SK-N-SH (cell line): Measurements from ENCODE around the gene PPP1R3A. TPM values are rescaled to one million over a fixed set of nuclear protein-coding genes. Genes with fewer than 3 reads are reported as not detected.

Source experiments
- CTCF ChIA-PET: fragments of 300-600, 350-600 bp; formaldehyde crosslinking; extraction: SDS; loops from one replicate; lab custom pipeline; 2021; lab: Yijun Ruan, JAX
- POLR2A ChIA-PET: fragments of 350-600 bp; sonication (Branson Sonifier 250); formaldehyde crosslinking; extraction: SDS; loops from one replicate; lab custom pipeline; 2020; ENCODE audit warnings: antibody characterized with exemption, inconsistent platforms; lab: Yijun Ruan, JAX
- DNase-seq: peaks from one replicate; pipeline ENCODE4 v3.0.0; 2012
- H2AFZ ChIP-seq: fragments of 200-600 bp; sonication (generic); 2 replicates; pipeline ENCODE4 v1.8.1; 2016; ENCODE audit warnings: antibody characterized with exemption, mild to moderate bottlenecking, low read depth
- H3F3A ChIP-seq: fragments of 200-600 bp; sonication (generic); replicated peaks from 2 replicates; pipeline ENCODE3; 2016; ENCODE audit warnings: antibody characterized with exemption, mild to moderate bottlenecking; ENCODE audit not compliant: insufficient read depth
- H3K27ac ChIP-seq, 2 experiments: fragments of 200-500 bp in 1 of 2; fragments of 200-600 bp in 1 of 2; sonication (Bioruptor generic) in 1 of 2; sonication (generic), shearing (Covaris generic) in 1 of 2; 2 replicates each; pipeline versions ENCODE4 v1.5.1 to v1.6.1; 2014 to 2016; ENCODE audit warnings: low read depth in 2 of 2, inconsistent platforms in 1 of 2, low read length in 1 of 2, mild to moderate bottlenecking in 1 of 2, mixed read lengths in 1 of 2
- H3K27me3 ChIP-seq: fragments of 200-600 bp; sonication (generic), shearing (Covaris generic); 2 replicates; pipeline ENCODE4 v1.6.1; 2016; ENCODE audit warnings: mixed run types; ENCODE audit not compliant: insufficient read depth
- H3K36me3 ChIP-seq, 2 experiments: fragments of 200-500 bp in 1 of 2; fragments of 200-600 bp in 1 of 2; sonication (Bioruptor generic) in 1 of 2; sonication (generic) in 1 of 2; replicated peaks in 1 of 2; 2 replicates each; pipeline versions ENCODE3 to v1.5.1; 2014 to 2016; ENCODE audit warnings: low read length in 1 of 2, mild to moderate bottlenecking in 1 of 2; ENCODE audit not compliant: insufficient read depth in 2 of 2, control insufficient read depth in 1 of 2
- H3K4me1 ChIP-seq, 2 experiments: fragments of 200-500 bp in 1 of 2; fragments of 200-600 bp in 1 of 2; sonication (Bioruptor generic) in 1 of 2; sonication (generic), shearing (Covaris generic) in 1 of 2; 2 replicates each; pipeline versions ENCODE4 v1.5.1 to v1.6.1; 2014 to 2016; ENCODE audit warnings: low read depth in 1 of 2, low read length in 1 of 2, mixed run types in 1 of 2; ENCODE audit not compliant: insufficient read depth in 2 of 2, control insufficient read depth in 1 of 2
- H3K4me2 ChIP-seq: fragments of 200-600 bp; sonication (generic), shearing (Covaris generic); 2 replicates; pipeline ENCODE4 v1.6.1; 2017; ENCODE audit warnings: mixed run types
- H3K4me3 ChIP-seq, 2 experiments: fragments of 200-500 bp in 1 of 2; fragments of 200-600 bp in 1 of 2; sonication (Bioruptor generic) in 1 of 2; sonication (generic), shearing (Covaris generic) in 1 of 2; 2 replicates each; pipeline versions ENCODE4 v1.5.1 to v1.8.1; 2014 to 2016; ENCODE audit warnings: low read depth in 2 of 2, inconsistent platforms in 1 of 2, low read length in 1 of 2, mild to moderate bottlenecking in 1 of 2, mixed read lengths in 1 of 2, moderate library complexity in 1 of 2
- H3K79me2 ChIP-seq: fragments of 200-600 bp; sonication (generic); 2 replicates; pipeline ENCODE4 v1.8.1; 2017; ENCODE audit warnings: mild to moderate bottlenecking; ENCODE audit not compliant: insufficient read depth
- H3K9ac ChIP-seq: fragments of 200-600 bp; sonication (generic); 2 replicates; pipeline ENCODE4 v1.6.1; 2017; ENCODE audit warnings: mixed run types
- H3K9me2 ChIP-seq: fragments of 200-600 bp; sonication (generic); 2 replicates; pipeline ENCODE4 v1.6.1; 2017; ENCODE audit warnings: mixed run types
- H3K9me3 ChIP-seq: fragments of 200-600 bp; sonication (generic); 2 replicates; pipeline ENCODE4 v1.6.1; 2017; ENCODE audit warnings: mixed run types, mild to moderate bottlenecking, moderate library complexity
- H4K20me1 ChIP-seq: fragments of 200-600 bp; sonication (generic); 2 replicates; pipeline ENCODE4 v1.6.1; 2017; ENCODE audit warnings: mild to moderate bottlenecking, mixed run types; ENCODE audit not compliant: insufficient read depth
- FOSL2 ChIP-seq: IDR thresholded peaks from 2 replicates; pipeline ENCODE4 v1.4.0; 2012; ENCODE audit warnings: low read depth, mild to moderate bottlenecking, moderate library complexity, borderline replicate concordance
- FOXM1 ChIP-seq: IDR thresholded peaks from 2 replicates; pipeline ENCODE4 v1.4.0; 2012; ENCODE audit warnings: low read depth, mild to moderate bottlenecking
- GATA2 ChIP-seq: sonication (generic); formaldehyde crosslinking; IDR thresholded peaks from 2 replicates; pipeline ENCODE4 v1.5.0; 2020; ENCODE audit warnings: mild to moderate bottlenecking, missing genetic modification reagents
- RCOR1 ChIP-seq: fragments of 150-350 bp; IDR thresholded peaks from 2 replicates; pipeline ENCODE4 v1.6.1; 2017; ENCODE audit warnings: antibody characterized with exemption, low read length
- RXRA ChIP-seq: IDR thresholded peaks from 2 replicates; pipeline ENCODE4 v1.4.0; 2012; ENCODE audit warnings: low read depth, mild to moderate bottlenecking, borderline replicate concordance
- YY1 ChIP-seq: IDR thresholded peaks from 2 replicates; pipeline ENCODE4 v1.4.0; 2012; ENCODE audit warnings: low read depth, mild to moderate bottlenecking
- WGBS: methylation state at CpG from one replicate; pipeline ENCODE4 v1.1.6; 2017; ENCODE audit warnings: low lambda C conversion rate; 5-methylcytosine and 5-hydroxymethylcytosine counted together
- polyA plus RNA-seq, 3 experiments: library from polyadenylated mRNA; depleted of rRNA; stranded (reverse); fragments of >200 nt; gene quantifications; 2 replicates each; pipeline ENCODE4 v1.2.3, GENCODE V29; 2012
- TF ChIP-seq, protein P1 (sequence below): fragments of 150-350 bp; IDR thresholded peaks from 2 replicates; pipeline ENCODE4 v1.6.1; 2017; ENCODE audit warnings: antibody characterized with exemption, low read length, low read depth, borderline replicate concordance

The PPP1R3A gene
- polyA plus RNA-seq, 1 of the 3 experiments (the other 2 are of a cell fraction), result not detected

DNA sequence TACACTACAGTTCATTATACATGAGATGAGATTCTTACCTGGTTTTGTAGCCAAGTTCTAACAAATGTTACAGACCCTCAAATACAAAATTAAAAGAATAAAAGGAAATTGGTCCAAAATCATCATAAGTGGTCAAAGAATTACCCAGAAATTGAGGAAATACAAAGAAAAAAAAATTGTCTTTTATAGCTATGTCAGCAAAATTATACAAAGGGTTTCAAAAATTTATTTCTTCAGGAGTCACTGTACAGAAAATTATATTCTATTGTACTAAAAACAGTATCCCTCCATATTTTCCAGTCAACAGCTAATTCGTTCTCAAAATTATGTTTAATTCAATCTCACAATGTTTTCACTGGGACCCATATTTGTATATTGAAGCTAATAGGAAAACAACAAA is 14.3 kb downstream of the PPP1R3A start:
- no peaks in the 10 kb centered on the region for H3K4me1 ChIP-seq
- H4K20me1 ChIP-seq, result no peaks in the 10 kb centered on the region
- no peak overlapping the region for H3K9ac ChIP-seq
- TF ChIP-seq FOXM1, result no peak
- no peak for TF ChIP-seq RXRA
- TF ChIP-seq, protein P1, sequence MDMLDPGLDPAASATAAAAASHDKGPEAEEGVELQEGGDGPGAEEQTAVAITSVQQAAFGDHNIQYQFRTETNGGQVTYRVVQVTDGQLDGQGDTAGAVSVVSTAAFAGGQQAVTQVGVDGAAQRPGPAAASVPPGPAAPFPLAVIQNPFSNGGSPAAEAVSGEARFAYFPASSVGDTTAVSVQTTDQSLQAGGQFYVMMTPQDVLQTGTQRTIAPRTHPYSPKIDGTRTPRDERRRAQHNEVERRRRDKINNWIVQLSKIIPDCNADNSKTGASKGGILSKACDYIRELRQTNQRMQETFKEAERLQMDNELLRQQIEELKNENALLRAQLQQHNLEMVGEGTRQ, result no peak
- TF ChIP-seq RCOR1, result no peak
- H3K27ac ChIP-seq, result no peak overlapping the region
- no peak for DNase-seq
- ChIA-PET CTCF (no interaction called here), POLR2A (no interaction called here)
- no peaks in the 10 kb centered on the region for H3K9me3 ChIP-seq
- H3K9me2 ChIP-seq, result peaks cover 4% of the 10 kb centered on the region; the same call in 1 of the 2 replicates
- no peak overlapping the region for H3K4me3 ChIP-seq
- no peak overlapping the region for H2AFZ ChIP-seq
- 0% methylated on average over 1 of the region's 1 CpG for WGBS
- H3K4me2 ChIP-seq, result no peak overlapping the region
- H3K79me2 ChIP-seq, result no peaks in the 10 kb centered on the region
- H3K27me3 ChIP-seq, result no peaks in the 10 kb centered on the region
- no peaks in the 10 kb centered on the region for H3K36me3 ChIP-seq
- H3F3A ChIP-seq, result no peaks in the 10 kb centered on the region

DNA sequence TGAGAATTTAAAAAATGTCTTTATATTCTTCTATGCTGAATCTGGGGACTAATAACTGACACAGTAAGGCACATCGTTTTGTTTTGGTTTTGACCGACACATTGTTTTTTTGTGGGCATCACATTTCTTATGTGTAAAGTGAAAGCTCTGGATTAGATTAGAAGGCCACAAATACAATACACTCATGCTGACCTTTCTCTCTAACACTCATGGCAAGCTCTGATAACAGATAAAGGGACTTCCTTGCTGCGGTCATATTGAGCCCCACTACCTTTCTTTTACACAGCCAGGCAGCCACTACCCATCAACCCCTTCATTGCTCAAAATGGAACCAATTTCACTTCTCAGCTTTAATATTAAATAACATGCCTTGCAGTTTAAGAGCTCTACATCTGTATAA is 26.0 kb downstream of the PPP1R3A start:
- no peaks in the 10 kb centered on the region for H3K36me3 ChIP-seq
- no peak overlapping the region for H3K4me3 ChIP-seq
- peaks cover 9% of the 10 kb centered on the region for H3F3A ChIP-seq
- no peak overlapping the region for H3K27ac ChIP-seq
- DNase-seq, result peak; percentile 3
- H2AFZ ChIP-seq, result peak overlapping the region; percentile 20; the same call in 1 of the 2 replicates
- no peaks in the 10 kb centered on the region for H3K79me2 ChIP-seq
- CTCF ChIA-PET, result no interaction called here
- no peaks in the 10 kb centered on the region for H3K27me3 ChIP-seq
- H3K9me3 ChIP-seq, result no peaks in the 10 kb centered on the region
- TF ChIP-seq GATA2 (CRISPR knock-in tag) (peak; percentile 83), FOXM1 (no peak)
- TF ChIP-seq, all 33 proteins: peak for 1
- POLR2A ChIA-PET, result no interaction called here
- Histone ChIP-seq H4K20me1 (no peaks in the 10 kb centered on the region), H3K9me2 (no peaks in the 10 kb centered on the region), H3K4me1 (no peaks in the 10 kb centered on the region; a peak in 3 of 4 replicates), H3K4me2 (no peak overlapping the region), H3K9ac (no peak overlapping the region)
- WGBS, result 4% methylated on average over 3 of the region's 3 CpGs

DNA sequence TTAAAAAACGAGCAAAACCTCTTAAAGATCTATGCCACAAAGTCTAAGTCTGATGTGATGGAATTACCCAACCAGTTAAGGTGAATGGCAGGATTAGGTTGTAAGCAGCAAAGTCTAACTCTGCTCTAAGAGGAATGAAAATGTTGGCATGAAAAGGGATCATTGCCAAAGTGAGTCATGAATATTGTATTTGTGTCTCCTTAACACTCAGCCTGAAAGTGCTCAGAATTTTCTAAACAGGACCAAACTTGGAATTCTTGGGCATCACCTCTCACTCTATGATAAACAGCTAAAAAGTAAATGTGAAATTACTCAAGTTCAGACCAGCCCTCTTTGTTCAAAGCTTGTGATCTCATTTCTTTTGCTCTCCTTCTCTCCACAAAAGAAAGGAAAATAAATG is 27.0 kb downstream of the PPP1R3A start:
- no peaks in the 10 kb centered on the region; a peak in 3 of 4 replicates for H3K4me1 ChIP-seq
- no peak overlapping the region for H2AFZ ChIP-seq
- TF ChIP-seq FOSL2 (0 out of 2 replicates have a peak, but pooled peaks have one; percentile 9), YY1 (no peak)
- H3K36me3 ChIP-seq, result no peaks in the 10 kb centered on the region
- H3K4me2 ChIP-seq, result no peak overlapping the region
- H3K9me3 ChIP-seq, result no peaks in the 10 kb centered on the region
- H3K9me2 ChIP-seq, result no peaks in the 10 kb centered on the region
- 0% methylated on average over 1 of the region's 1 CpG for WGBS
- DNase-seq, result no peak
- CTCF ChIA-PET, result no interaction called here
- no peak overlapping the region for H3K4me3 ChIP-seq
- H3K27me3 ChIP-seq, result no peaks in the 10 kb centered on the region
- peaks cover 9% of the 10 kb centered on the region for H3F3A ChIP-seq
- no peaks in the 10 kb centered on the region for H4K20me1 ChIP-seq
- no peak overlapping the region for H3K9ac ChIP-seq
- POLR2A ChIA-PET, result no interaction called here
- peak overlapping the region in 1 of 2 experiments; percentile 4; a peak in 1 of 4 replicates for H3K27ac ChIP-seq
- no peaks in the 10 kb centered on the region for H3K79me2 ChIP-seq
